ENCODE results near the gene TRMT61B. TPM values are rescaled to one million over a fixed set of nuclear protein-coding genes. Genes with fewer than 3 reads are reported as not detected.

Gene TRMT61B
- total RNA-seq, 1 experiment from 2014 or later = 13.1 TPM

- DNase-seq (ENCODE audit: low spot score) = no peak
Observed at GRCh38 chr2:28855977-28856376, 14.1 kb downstream of the TRMT61B start.

DNA sequence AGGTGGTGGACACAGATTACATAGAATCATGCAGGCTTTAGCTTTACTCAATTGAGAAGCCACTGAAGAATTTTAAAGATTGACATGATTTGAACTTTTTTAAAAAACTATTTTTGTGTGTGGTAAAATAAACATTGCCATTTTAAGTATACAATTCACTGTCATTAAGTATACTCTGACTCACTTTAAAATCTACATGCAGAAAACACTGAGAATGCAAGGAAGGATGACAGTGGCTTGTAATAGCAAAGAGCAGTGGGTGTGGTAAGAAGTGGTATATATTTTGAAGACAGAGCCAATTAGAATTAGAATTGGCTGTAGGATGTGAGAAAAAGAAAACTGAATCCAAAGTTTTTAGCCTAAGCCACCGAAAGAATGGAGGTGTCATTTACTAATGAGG lies 14.9 kb downstream of the TRMT61B start:
- no peak for DNase-seq (ENCODE audit: low spot score)

GRCh38 chr2:28842042-28842441 lies 28.1 kb downstream of the TRMT61B start:
- no peak for DNase-seq (ENCODE audit: low spot score)

DNA sequence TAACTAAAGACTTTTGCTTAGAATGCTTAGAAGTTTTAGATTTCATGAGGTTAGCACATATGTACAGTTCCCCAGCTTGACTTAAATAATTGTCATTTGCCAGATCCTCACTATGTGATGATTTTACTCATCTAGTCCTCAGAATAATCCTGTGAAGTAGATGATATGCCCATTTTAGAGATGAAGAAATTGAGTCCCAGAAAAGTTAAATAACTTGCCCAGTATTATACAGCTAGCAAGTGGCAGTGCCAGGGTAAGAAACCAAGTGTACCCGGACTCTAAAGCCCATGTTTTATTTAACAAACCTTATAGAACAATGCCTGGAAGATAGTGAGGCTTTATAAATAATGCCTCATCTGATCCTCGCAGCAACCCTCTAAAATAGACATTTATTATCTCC lies 31.1 kb downstream of the TRMT61B start:
- DNase-seq (ENCODE audit: low spot score) = no peak

- DNase-seq (ENCODE audit: low spot score) = no peak
Observed at GRCh38 chr2:28835781-28836180, 34.3 kb downstream of the TRMT61B start.

GRCh38 chr2:28833740-28834470 lies 36.2 kb downstream of the TRMT61B start:
- no peak for DNase-seq (ENCODE audit: low spot score)

GRCh38 chr2:28828382-28828781 lies 41.7 kb downstream of the TRMT61B start:
- DNase-seq (ENCODE audit: low spot score) = no peak

DNA sequence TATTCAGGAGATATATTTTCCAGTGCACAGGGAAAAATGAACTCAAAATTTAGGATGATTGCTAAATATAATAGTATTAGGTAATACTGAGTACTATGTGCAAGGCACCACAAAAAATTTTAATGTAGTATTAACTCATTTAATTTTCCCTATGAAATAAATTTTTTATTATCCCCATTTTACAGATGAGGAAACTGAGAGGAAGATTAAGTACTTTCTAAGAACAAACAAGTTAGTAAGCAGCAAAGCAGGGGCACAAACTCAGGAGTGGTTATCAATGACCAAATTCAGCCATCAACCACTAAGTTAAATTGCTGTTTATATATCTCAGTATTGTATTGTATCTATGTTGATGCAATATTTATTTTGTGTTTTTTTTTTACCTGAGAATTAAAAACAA lies 45.2 kb downstream of the TRMT61B start:
- DNase-seq (ENCODE audit: low spot score) = no peak

DNA sequence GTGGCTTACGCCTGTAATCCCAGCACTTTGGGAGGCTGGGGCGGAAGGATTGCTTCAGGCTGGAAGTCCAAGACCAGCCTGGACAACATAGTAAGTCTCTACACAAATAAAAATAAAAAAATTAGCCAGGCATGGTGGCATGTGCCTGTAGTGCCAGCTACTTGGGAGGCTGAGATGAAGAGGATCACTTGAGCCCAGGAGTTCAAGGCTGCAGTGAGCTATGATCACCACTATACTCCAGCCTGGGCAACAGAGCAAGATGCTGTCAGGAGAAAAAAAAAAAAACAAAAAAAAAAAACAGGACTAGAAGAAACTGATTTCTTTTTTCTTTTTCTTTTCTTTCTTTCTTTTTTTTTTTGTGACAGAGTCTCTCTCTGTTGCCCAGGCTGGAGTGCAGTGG lies 45.9 kb downstream of the TRMT61B start:
- DNase-seq (ENCODE audit: low spot score) = no peak

DNA sequence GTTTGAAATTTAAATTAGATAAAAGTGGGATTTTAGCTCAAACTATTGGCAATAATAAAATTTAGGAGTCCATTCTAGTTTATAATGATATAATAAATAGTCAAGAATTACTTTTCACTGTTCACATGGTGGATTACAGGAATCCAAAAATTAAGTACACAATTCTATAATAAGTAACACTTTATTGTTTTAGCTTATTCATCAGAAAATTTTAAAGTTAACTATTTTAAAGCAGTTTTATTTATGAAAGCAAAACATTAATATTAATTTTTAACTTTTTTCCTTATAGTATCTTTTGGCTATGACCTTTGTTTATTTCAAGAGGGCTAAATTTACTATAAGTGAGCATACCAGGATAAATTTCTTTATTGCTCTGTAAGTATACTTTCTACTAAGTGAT lies 48.1 kb downstream of the TRMT61B start:
- no peak for DNase-seq (ENCODE audit: low spot score)

GRCh38 chr2:28821295-28821958 lies 48.7 kb downstream of the TRMT61B start:
- DNase-seq (ENCODE audit: low spot score) = peak; percentile 70

GRCh38 chr2:28818053-28818452 lies 52.1 kb downstream of the TRMT61B start:
- DNase-seq (ENCODE audit: low spot score) = no peak

DNA sequence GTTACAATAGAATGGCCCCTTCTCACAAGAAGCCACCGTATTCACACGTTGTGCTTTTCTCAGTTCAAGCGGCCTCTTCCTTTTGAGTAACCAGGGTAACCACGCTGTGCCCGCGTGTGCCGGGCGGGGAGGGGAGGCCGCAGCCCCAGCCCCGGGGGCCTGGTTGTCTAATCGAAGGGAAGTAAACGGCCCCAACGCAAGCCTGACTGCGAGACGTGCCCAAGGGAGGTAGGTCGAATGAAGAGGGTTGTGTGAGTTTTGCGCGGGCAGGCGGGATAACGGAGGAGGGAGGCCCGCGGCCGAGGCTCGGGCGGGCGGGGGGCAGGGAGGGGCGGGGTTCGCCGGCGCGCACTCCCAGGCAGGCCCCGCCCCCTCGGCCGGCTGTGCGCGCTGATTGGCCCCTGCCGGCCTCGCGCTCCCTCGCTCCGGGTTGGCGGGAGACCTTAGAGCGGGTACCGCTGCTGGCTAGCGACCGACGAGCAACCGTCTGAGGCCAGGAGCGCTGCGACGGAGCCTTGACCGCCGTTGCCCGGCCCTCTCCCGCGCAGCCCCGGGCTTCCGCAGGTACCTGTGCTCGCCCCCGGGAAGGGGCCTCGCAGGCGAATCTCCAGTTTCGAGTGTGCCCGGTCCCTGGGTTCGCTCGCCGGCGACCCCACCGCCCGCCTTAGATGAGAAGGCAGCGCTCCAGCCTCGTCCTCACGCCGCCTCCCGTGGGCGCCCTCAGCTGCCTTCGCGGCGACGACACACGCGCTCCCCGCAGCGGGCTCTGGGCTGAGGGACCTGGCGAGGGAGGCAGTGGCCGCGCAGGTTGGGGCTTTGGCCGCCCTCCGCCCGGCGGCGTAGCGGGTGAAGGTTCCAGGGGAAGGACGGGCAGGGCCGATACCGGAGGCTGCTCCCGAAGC lies 59.5 kb downstream of the TRMT61B start, which contains the start of gene SPDYA:
TSS of gene SPDYA (plus strand) at position 451 of the 902 bp plus-strand sequence. CDS start 5,181 bp downstream, outside the sequence.
- DNase-seq (ENCODE audit: low spot score) = no peak

DNA sequence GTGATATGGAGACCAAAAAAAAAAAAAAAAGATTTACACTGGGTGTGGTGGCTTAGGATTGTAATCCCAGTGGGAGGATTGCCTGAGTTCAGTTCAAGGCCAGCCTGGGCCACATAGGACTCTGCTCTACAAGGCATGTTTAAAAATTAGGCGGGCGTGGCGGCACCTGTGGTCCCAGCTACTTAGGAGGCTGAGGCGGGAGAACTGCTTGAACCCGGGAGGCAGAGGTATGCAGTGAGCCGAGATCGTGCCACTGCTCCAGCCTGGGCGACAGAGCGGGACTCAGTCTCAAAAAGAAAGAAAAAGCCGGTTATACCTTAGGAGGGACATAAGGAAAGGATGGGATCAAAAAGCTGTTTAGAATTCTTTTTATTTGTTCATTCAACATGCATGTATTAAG lies 60.2 kb downstream of the TRMT61B start:
- no peak for DNase-seq (ENCODE audit: low spot score)

DNA sequence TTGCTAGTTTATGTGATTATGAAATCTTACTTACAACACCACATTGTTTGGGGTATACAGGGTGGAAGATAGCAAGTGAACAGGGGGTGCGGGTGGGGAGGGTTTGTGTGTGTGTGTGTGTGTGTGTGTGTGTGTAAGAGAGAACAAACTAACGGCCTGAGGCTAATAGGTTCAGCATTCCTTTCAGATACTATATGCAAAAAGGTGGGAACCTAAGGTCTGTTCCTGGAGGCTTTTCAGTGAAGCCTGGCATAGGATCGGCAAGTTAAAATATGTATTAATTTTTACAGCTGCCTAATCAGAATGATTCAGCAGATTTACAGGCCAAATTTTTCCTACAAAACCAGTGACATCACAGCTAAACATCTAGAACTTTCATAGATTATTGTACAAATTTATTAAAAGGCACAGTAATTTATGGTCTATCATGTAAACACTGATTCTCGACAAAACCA lies 67.1 kb downstream of the TRMT61B start:
- no peak for DNase-seq (ENCODE audit: low spot score)

DNA sequence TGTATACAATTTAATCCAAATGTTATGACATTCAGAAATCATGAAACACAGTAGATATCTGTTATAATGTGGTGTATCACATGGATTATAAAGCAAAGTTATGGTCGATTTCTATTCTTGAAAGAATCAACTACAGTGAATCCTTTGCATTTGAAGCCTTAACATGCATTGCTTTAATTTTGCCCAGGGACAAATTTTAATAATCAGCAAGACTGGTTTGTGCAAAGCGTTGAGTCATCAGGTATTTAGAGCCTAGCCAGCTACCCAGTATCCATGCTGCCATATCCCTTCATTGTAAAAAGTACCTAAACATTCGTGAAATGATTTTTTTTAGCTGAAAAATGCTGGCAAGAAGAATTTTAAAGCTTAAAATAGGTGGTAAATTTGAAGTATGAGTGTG lies 68.4 kb downstream of the TRMT61B start:
- DNase-seq (ENCODE audit: low spot score) = no peak

Small RNA genes within 50 kb of the gene (small RNA-seq; reads per million reads assigned to genes)
- gene SNORD92 = 191 reads per million, percentile 98 among the genes with 10 or more reads in this experiment

Other genes with a start within 250 kb of the TRMT61B start
- gene PPP1CB, start 118.5 kb downstream of the TRMT61B start, total RNA-seq (2014; rRNA removed; shearing (Covaris generic)) = 52.9 and 60.7 TPM in 2 replicates
- gene SPDYA, start 59.5 kb downstream of the TRMT61B start, total RNA-seq (2014; rRNA removed; shearing (Covaris generic)) = 0.46 and 1.1 TPM in 2 replicates
- gene WDR43, start 24.4 kb upstream of the TRMT61B start, total RNA-seq (2014; rRNA removed; shearing (Covaris generic)) = 68.9 and 69.5 TPM in 2 replicates
- gene TOGARAM2, start 111.0 kb upstream of the TRMT61B start, total RNA-seq (2014; rRNA removed; shearing (Covaris generic)) = 0.20 and 0.83 TPM in 2 replicates
- not detected in 2 replicates for gene PCARE, start 204.2 kb upstream of the TRMT61B start, total RNA-seq (2014; rRNA removed; shearing (Covaris generic))
- gene CLIP4, start 245.1 kb upstream of the TRMT61B start, total RNA-seq (2014; rRNA removed; shearing (Covaris generic)) = 9.1 and 11.3 TPM in 2 replicates

Measured in HT-29 (cell line).